GM18909 (cell line): ENCODE data around the gene ZNF827.

ENCODE experiments used
- ATAC-seq: cut with Tn5 transposase; IDR thresholded peaks from one replicate; pipeline ENCODE4 v1.9.1; 2021; ENCODE audit warnings: mild to moderate bottlenecking; ENCODE audit not compliant: unreplicated experiment, poor library complexity

The ZNF827 gene

DNA sequence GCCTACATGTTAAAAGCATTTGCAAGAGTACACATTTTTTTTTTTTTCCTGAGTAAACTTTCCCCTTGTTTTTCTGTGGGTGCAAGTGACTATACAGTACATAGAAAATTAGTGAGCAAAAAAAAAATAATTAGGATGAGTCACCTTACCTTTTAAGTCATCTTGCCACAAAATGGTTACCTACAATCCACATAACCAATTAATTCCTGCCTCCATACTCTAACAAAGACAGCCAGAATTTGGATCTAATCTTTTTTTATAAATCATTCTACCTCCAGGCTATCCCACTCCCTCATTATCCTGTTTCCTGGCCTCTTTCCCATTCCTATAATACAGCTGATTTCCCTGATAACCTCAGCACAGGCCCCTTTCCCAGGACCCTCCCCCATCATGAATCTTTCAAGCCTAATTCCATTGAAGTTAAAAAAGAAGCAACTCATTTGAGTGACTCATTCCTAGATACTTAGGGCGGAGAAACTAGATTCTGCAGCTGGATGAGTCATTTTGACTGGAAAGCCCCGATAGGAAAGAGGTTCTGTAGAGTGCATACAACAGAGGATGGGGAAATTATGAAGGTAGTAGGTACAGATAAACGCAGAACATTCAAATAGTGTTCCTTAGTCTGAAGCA lies 130.5 kb downstream of the ZNF827 start:
- ATAC-seq: peak; percentile 73

DNA sequence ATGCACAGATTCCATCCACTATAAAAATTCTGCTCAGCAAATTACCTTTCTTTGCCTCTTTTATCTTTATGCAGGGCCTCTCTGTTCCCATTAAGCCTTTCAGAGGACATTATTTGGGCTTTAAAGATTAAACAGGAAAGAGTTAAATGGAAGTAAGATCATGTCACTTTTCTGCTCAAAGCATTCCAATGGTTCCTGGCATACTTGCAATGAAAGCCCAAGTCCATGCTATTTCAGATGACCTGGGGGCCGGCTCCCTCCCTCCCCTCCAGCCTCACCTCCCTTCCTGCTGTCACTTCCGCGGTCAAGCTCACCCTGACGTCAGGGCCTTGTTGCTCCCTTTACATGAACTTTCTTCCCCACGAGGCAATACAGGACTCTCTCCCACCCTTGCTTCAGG lies 133.1 kb downstream of the ZNF827 start:
- ATAC-seq: no peak

DNA sequence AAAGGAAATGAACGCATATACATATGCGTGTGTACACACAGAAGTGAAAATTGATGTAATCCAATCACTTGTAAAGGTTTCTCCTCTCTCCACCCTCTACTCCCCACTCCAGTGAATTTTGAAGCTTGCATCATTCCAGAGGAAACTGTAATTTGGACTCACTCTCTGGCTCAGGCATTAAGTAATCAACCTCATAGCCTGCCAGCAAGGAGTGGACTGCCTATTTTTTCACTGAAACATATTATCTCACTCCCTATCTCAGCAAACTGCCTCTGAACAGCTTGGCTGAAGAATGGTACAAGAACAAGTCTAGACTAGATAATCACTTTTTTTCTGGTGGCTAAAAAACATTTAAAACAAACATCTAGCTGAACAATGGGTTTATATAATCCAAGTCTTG lies 134.5 kb downstream of the ZNF827 start:
- ATAC-seq: no peak

DNA sequence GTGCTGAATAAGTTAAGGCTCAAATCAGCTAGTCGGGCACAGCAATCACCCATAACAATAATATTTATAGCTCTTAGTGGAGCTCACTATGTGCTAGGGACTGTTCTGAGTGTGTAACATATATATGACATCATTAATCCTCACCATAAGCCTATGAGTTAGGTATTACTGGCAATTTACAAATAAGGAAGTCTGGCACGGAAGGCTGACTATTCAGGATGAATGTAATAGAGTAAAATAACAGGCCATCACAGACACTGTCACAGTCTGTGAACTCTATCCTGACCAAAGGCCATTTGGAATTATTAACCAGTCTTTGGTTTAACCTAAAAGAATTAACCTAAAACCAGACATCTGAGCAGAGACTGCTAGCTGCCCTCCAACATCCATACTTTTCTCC lies 139.4 kb downstream of the ZNF827 start:
- no peak for ATAC-seq

DNA sequence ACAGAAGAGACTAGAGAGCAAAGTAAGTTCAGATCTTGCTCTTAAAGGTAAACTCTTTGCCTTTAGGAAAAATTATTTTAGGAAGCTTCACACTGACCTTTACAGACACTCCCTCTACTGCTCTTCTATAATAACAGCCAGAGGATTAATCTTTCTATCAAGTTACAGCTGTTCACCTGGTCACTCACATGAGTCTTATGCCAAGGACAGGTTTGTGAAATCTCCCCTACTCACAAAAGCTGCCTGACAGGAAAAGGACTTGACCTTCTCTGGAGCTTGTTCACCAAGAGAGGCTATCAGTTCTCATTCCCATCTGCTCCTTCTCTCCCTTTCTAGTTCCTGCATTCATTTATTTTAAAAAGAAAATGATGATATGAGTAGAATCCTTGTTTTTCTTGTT lies 141.3 kb downstream of the ZNF827 start:
- ATAC-seq: no peak

DNA sequence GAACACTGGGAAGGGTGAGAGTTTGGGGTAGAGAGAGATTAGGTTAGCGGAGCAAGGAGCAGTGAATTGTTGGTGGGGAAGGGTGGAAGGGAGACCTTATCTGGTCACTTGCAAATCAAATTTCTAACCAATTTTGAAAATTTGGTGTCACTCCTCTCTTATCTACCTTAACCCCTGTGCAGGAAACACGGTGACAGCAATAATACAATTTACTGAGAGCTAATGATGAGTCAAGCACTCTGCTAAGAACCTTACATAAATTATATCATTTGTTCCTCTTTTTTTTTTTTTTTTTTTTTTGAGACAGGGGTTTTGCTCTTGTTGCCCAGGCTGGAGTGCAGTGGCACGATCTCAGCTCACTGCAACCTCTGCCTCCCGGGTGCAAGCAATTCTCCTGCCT lies 142.3 kb downstream of the ZNF827 start:
- no peak for ATAC-seq

DNA sequence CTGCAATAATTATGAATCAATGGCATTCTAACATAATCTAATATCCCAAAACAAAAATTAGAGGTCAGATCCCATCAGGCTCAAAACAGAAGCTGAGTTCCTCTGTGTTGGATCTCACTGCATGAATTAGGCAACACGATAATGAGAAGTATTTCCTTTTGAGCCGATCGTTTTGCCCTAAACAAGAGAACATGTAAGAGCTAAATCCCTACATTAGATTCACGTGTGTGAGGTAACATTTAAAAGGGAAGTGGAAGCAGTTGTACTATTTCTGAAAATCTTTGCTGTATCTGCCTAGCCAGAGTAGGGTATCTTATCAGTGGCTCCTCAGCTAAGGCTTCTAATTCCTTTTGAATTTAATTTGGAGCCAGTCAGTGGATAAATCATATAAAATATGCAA lies 143.1 kb downstream of the ZNF827 start:
- no peak for ATAC-seq

DNA sequence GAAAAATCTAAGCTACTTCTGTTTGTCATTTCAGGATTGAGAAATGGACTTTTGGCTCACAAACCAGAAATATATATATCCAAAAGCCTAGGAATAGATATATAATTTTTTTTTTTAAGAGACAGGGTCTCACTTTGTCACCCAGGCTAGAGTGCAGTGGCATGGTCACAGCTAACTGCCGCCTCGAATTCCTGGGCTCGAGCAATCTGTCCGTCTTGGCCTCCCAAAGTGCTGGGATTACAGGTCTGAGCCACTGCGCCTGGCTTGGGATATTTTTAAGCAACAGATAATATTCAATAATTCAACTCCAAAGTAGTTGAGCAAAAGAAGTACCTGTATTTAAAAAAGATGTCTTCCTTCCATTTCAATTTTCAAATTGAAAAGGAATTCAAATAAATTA lies 146.2 kb downstream of the ZNF827 start:
- ATAC-seq: no peak

DNA sequence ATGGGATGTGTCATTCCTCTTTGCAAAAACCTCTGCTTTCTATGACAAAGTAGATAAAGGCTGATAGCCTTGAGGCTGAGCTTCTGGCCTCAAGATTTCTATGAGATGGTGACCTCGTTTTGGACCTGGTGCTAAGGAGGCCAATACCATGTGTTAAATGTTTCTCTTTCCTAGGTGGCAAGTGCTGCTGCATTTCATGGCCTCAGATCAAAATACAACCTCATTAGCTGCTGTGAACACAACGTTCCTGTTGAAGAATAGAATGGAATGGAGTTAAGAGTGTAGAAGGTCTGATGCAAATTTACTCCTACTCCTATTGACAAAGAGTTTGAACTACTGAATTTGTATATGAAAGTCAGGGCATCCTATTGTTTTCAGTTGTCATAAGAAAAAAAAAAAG lies 146.6 kb downstream of the ZNF827 start:
- no peak for ATAC-seq

DNA sequence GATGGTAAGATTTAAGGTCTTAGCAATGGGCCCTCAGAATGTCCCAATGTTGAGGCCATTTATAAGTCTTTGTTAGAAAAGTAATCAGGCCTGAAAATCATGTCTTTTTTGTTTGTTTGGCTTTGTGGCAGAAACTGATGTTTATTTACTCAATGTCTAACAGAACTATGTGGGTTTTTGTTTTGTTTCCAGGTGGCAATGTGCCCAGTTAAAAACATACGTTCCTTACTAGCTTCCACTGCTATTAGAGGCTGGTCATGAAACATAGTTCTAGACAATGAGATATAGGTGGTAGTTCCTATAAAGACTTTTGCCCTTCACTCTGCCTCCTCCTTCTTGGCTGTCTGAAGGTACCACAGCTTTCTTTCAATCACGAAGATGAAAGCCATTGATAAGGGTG lies 149.9 kb downstream of the ZNF827 start:
- no peak for ATAC-seq

DNA sequence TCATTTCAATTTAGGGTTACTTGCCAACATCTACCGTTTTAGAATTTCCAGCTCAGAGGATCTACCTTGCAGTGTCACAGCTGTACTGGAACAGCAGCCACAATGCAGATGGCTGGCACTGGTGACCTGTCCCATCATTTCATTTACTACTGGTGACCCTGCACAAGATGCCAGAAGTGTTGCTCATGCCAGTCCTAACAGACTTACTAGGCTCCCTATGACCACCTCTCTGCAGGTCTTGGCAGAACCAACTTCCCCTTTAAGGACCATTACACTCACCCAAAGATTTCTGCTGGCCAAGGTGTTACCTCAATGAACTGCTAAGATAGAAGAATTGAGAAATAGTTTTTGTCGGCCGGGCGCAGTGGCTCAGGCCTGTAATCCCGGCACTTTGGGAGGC lies 151.8 kb downstream of the ZNF827 start:
- ATAC-seq: no peak

DNA sequence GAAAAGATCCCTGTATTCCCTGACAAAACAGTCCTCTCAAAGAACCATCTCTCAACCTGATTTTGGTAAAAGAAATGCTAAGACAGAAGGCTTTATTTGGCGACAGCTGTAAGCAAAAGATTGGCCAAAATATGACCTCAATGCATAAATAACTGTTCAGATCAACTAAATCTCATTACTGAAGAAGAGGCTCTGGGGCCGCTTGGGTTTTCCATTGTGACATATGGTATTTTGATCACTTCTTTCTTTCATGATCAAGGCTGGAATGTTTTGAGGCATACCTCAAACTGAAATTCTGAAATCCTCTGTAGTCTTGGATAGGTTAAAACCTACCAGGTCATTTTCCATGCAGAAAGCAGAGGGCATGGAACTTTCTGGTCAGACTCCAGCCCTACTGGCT lies 152.4 kb downstream of the ZNF827 start:
- ATAC-seq: no peak

DNA sequence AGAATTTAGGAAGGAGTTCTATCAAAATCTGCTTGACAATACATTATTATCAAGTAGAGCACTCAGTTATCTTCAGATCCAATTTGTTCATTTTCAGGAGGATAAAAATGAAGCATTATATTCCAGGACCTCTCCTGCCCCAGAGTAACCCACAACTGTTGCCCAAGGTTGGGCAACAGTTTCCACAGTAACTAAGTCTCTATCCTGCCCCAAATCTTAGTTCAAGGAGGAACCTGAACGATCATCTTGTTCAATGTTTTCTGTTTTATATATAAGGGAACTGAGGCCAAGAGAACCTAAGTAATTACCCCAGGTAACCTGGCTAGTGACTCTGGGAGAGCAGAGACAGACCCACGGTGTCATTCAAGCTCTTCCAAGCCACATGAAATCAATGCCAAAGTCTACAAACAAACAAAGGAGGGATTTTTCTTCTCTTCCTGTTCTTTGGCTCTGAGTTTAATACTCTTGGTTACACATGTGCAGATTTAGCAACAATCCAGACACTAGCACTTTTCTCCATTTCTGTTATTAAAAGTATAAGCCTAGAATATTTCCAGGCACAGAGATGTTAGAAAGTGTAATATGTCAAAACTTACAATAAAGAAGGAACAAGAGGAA lies 153.1 kb downstream of the ZNF827 start:
- ATAC-seq: no peak

DNA sequence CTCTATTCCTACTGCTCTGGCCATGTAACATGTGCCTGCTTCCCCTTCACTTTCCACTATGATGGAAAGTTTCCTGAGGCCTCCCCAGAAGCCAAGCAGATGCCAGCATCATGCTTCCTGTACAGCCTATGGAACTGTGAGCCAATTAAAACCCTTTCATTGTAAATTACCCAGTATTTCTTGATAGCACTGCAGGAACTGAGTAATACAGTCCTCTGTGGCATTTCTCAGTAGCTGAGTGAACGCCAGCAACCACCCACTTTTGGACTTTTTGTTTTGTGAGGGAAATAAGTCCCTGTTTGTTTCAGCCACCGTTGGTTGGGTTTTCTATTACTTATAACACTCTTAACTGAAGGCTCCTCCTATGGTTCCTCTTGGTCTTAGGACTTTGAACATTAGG lies 154.6 kb downstream of the ZNF827 start:
- no peak for ATAC-seq

DNA sequence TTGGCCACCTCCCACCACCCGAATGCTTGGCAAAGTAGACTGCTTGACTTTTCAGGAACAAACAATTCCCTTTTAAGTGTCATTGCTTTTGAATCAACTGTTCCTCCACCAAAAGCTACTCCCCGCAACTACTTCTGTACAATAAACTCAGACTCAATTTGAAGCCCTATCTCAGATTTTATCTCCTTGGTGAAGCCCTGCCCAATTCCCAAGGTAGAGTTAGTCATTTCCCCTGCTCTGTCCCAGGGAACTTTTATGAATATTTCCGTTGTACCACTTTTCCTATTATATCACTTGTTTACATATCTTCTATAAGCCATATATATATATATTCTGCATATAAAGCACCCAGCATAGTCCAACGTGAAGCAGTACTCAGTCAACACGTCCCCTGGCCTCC lies 155.9 kb downstream of the ZNF827 start:
- no peak for ATAC-seq

DNA sequence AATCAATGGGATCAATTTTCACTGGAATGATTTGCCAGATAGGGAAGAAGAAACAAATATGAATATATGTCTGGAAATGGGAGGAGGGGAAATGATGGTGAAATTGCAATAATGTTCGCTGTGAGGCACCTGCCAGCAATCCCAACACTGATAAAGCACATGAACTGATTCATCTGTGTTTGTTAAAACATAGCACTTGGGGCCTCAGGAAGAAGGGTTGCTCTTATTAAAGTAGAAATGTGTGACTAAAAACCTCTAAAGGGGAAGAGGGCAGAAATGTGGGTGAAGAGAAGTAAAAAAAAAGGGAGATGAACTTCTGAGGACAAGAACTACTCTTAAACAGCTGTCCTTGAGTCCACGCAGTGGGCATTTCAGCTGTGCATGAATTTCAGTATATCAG lies 157.3 kb downstream of the ZNF827 start:
- no peak for ATAC-seq

DNA sequence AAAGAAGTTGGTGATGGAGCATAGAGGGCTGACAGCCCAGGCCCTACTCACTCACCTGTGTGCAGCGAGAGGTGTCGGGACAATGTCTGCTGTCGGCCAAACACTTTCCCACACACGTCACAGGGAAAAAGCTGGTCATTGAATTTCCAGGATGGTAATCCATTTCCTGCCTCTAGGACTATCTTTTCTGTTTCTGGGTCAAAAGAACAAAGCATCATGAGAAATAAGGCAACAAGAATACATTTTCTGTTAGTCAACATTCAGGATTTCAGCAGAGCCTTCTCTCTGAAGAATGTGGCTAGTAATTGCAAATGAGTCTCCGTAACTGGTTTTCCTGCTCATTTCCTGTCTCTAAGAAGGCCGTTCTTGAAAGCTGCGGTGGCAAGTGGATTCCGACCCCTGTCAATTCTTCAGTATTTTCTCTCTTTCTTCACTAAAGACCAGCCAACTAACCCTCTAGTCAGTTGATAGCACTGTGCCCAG lies 159.3 kb downstream of the ZNF827 start:
- ATAC-seq: no peak

DNA sequence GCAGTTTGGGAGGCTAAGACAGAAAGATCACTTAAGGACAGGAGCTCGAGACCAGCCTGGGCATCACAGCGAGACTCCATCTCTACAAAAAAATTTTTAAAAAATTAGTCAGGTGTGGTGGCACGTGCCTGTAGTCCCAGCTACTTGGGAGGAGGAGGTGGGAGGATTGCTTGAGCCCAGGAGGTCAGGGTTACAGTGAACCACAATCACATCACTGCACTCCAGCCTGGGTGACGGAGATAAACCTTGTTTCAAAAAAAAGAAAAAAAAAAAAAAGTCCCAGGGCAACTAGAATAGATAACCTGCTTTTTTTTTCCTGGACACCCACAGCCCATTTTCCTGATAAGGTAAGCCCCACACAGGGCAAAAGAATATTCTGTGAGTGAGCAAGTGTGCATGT lies 162.4 kb downstream of the ZNF827 start:
- no peak for ATAC-seq

DNA sequence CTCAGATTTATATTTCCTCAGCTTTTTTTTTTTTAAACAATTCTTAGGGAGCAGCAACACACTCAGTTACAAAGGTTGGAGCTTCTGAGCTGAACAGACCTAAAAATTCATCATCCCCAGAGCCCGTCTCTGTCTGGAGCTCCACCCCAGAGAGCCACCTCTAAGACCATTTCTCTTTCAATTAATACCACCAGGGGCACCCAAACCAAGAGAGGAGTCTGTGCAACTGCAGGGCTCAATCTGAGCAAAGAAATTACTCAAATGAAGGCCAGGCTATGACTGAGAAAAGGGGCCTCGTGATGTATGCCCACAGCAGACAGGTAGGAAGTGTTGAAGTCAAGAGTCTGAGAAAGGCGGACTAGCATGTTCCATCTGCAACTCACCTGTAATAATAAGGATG lies 163.2 kb downstream of the ZNF827 start:
- no peak for ATAC-seq

DNA sequence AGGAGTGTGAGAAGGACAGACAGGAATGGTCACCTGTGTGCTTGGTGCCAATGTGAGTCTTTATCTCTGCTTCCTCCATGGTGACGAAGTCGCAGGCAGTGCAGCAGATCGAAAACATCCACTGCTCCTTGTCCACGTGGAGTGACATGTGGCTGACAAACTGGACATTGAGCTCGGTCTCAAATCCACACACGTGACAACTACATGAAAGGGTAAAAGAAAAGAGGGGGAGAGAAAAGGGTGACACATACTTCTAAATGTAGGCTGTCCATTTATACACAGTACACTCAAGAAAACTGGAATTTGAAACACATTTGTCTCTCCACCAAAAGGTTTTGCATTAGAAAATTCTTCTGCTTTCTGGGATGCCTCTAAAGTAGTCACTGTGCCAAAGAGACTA lies 164.2 kb downstream of the ZNF827 start:
- ATAC-seq: peak; percentile 4

DNA sequence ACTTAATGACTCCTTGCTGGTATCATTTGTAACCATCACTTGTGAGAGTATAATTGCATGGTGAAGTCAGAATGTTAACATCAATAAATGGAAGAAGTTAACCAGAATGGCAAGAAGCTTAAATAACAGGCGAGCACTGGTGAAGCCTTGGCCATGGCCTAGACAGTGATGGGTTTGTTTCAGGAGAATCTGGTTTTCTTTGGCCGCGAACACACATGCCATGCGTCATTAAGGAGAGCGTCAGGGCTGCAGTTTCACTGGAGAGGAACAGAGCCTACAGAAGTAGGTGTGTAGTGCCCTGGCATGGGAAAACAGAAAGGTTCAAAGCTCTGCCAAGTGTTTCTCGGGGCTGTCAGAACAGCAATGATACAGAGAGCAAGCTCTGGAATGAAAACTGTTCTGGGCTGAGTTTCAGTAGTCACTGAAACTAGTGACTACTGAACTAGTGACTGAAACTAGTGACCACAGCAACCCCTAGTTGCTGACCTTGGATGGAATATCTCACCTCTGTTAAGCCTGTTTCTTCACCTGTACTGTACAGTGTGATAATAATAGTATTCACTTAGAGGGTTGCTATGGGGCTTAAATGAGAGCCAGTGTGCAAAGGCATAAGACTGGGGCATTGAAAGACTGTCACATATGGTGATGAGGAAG lies 164.9 kb downstream of the ZNF827 start:
- ATAC-seq: peak; percentile 93

DNA sequence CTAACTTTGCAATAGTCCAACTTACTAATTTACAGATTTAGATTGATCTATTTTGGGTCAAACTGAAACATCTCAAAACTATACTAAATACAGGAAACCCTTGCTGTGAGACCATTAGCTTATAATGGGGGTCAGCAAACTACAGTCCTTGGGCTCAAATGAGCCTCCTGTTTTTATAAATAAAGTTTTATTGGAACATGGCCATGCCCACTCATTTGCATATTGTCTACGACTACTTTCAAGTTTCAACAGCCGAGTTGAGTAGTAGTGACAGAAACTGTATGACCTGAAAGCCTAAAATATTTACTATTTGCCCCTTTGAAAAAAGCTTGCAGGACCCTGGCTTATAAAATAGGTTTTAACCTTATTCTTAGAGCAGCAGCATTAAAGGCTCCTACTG lies 166.3 kb downstream of the ZNF827 start:
- ATAC-seq: no peak
